GM12878 (cell line): ENCODE results near the gene PCED1B.

Experiments
- CTCF ChIP-seq, 3 experiments: IDR thresholded peaks in 2 of 3; conservative IDR thresholded peaks in 1 of 3; 2 replicates each; pipeline ENCODE4 v1.5.1; 2011; ENCODE audit warnings: low read depth in 3 of 3, low read length in 3 of 3, mild to moderate bottlenecking in 3 of 3, control low read depth in 2 of 3, moderate library complexity in 2 of 3, inconsistent platforms in 1 of 3, mixed read lengths in 1 of 3; ENCODE audit not compliant: control insufficient read depth in 2 of 3, insufficient read depth in 1 of 3; ENCODE audit errors: extremely low read depth in 1 of 3
- ELK1 ChIP-seq: IDR thresholded peaks from 2 replicates; pipeline ENCODE4 v1.6.1; 2012; ENCODE audit warnings: low read depth, low read length, improper control_type of control experiment
- FOS ChIP-seq: IDR thresholded peaks from 3 replicates; pipeline ENCODE4 v1.6.1; 2011; ENCODE audit warnings: borderline replicate concordance; ENCODE audit not compliant: insufficient read length; ENCODE audit errors: extremely low read depth
- RCOR1 ChIP-seq: conservative IDR thresholded peaks from 2 replicates; pipeline ENCODE4 v1.6.1; 2012; ENCODE audit warnings: low read depth, low read length, improper control_type of control experiment
- SPI1 ChIP-seq: IDR thresholded peaks from 2 replicates; pipeline ENCODE4 v1.6.1; 2011; ENCODE audit warnings: low read depth, mild to moderate bottlenecking, low read length, moderate library complexity, borderline replicate concordance; ENCODE audit not compliant: insufficient read depth
- SRF ChIP-seq, 2 experiments: IDR thresholded peaks; 2 replicates each; pipeline ENCODE4 v1.6.1; 2011; ENCODE audit warnings: low read depth in 2 of 2, low read length in 2 of 2, mild to moderate bottlenecking in 1 of 2, moderate library complexity in 1 of 2

- TF ChIP-seq CTCF (IDR thresholded peaks at IDR 0.05 in 2 of 3, conservative IDR thresholded peaks at IDR 0.05 in 1 of 3; ENCODE audit: control insufficient read depth in 2 of 3, extremely low read depth in 1 of 3, insufficient read depth in 1 of 3, low read depth in 3 of 3, low read length in 3 of 3) (no peak), SPI1 (no peak), RCOR1 (no peak), ELK1 (no peak), FOS (no peak), SRF (IDR thresholded peaks at IDR 0.05; ENCODE audit: low read depth in 2 of 2, low read length in 2 of 2) (no peak)
Observed at GRCh38 chr12:47238669-47239114, 159.3 kb downstream of the PCED1B start.
